ENCODE results near the gene PHTF2.

The PHTF2 gene

GRCh38 chr7:77799078-77799964 lies 748 bp downstream of the PHTF2 start:
- DNase-seq (ENCODE audit: low read depth): no peak

DNA sequence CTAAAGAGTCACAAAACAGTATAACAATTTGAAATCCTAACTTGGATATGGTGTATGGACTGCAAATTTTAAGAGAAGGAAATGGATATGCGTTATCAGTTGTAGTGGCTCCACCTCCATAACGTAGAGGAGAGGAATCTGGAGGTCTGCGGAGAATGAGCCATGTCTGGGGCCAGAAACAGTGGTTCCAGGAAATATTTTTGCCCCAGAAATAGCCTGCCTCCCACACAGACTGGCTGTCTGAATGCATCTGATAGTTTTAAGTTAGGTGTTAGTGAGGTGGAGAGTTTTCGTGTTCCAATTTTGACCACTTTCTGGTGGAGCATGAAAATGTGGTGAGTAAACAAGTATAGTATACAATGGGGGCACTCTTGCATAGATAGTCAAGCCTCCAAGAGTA lies 1.6 kb downstream of the PHTF2 start:
- no peak overlapping the region for H3K4me3 ChIP-seq (ENCODE audit: control insufficient read depth, low read depth, low read length)
- no peak for DNase-seq (ENCODE audit: low read depth)
- TF ChIP-seq, protein P1, sequence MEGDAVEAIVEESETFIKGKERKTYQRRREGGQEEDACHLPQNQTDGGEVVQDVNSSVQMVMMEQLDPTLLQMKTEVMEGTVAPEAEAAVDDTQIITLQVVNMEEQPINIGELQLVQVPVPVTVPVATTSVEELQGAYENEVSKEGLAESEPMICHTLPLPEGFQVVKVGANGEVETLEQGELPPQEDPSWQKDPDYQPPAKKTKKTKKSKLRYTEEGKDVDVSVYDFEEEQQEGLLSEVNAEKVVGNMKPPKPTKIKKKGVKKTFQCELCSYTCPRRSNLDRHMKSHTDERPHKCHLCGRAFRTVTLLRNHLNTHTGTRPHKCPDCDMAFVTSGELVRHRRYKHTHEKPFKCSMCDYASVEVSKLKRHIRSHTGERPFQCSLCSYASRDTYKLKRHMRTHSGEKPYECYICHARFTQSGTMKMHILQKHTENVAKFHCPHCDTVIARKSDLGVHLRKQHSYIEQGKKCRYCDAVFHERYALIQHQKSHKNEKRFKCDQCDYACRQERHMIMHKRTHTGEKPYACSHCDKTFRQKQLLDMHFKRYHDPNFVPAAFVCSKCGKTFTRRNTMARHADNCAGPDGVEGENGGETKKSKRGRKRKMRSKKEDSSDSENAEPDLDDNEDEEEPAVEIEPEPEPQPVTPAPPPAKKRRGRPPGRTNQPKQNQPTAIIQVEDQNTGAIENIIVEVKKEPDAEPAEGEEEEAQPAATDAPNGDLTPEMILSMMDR (IDR thresholded peaks at IDR 0.05; ENCODE audit: control insufficient read depth, insufficient read depth, low read depth, low read length, missing control alignments): no peak

More at GRCh38 chr7:77799078-77799964, 748 bp downstream of the PHTF2 start:
- TF ChIP-seq, protein P1 (IDR thresholded peaks at IDR 0.05; ENCODE audit: control insufficient read depth, insufficient read depth, low read depth, low read length, missing control alignments): no peak
- H3K4me3 ChIP-seq (ENCODE audit: control insufficient read depth, low read depth, low read length): peak overlapping the region; percentile 88

DNA sequence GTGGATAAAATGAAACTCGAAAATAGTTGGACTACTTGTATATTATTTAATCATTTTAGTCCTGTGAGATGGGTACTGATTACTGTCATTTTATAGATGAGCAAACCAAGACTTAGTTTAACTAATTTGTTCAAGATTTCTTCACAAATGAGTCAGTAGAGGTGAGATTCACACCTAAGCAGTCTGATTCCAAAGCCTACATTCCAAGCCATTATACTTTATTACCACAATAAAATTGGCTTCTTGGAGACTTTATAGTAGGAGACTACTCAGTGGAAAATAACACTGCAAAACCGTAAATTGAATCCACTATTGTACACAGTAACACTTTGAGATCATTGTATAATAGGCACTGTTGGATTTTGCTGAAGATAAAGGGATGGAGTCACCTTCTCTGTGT lies 2.2 kb downstream of the PHTF2 start:
- no peak overlapping the region for H3K4me3 ChIP-seq (ENCODE audit: control insufficient read depth, low read depth, low read length)
- TF ChIP-seq, protein P1 (IDR thresholded peaks at IDR 0.05; ENCODE audit: control insufficient read depth, insufficient read depth, low read depth, low read length, missing control alignments): no peak
- no peak for DNase-seq (ENCODE audit: low read depth)

DNA sequence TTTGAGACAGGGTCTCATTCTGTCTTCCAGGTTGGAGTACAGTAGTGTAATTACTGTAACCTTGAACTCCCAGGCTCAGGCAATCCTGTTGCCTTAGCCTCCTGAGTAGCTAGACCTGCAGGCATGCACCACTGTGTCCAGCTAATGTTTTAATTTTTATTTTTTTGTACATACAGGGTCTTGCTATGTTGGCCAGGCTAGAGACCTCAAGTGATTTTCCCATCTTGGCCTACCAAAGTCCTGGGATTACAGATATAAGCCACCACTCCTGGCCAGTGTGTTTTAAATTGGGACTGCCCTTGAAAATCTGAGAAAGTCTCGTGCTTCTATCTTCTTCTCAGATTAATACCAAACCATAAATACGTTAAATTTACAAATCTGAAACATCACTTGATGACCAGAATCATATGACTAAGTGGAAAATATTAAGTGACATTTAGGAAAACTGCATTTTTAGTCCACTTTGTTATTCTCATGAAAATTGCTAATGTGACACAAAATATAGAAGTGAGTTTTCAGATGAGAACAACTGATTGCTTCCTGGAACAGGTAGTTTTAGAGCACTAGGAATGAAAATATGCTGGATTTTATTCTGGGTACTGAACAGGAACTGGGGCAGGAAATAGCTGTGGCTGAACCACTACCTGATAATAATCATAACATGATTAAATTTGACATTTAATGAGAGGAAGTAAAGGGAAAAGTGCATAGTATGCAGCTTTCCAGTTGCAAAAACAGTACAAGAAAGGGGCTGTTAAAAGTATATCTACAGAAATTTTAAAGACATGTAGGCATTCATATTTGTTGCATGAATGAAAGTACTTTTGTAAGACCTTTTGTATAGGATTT lies 4.2 kb downstream of the PHTF2 start:
- H3K4me3 ChIP-seq (ENCODE audit: control insufficient read depth, low read depth, low read length): no peak overlapping the region
- TF ChIP-seq, protein P1 (IDR thresholded peaks at IDR 0.05; ENCODE audit: control insufficient read depth, insufficient read depth, low read depth, low read length, missing control alignments): no peak
- DNase-seq (ENCODE audit: low read depth): no peak

- DNase-seq (ENCODE audit: low read depth): no peak
- TF ChIP-seq, protein P1 (IDR thresholded peaks at IDR 0.05; ENCODE audit: control insufficient read depth, insufficient read depth, low read depth, low read length, missing control alignments): no peak
Observed at GRCh38 chr7:77806425-77806824, 7.9 kb downstream of the PHTF2 start.

DNA sequence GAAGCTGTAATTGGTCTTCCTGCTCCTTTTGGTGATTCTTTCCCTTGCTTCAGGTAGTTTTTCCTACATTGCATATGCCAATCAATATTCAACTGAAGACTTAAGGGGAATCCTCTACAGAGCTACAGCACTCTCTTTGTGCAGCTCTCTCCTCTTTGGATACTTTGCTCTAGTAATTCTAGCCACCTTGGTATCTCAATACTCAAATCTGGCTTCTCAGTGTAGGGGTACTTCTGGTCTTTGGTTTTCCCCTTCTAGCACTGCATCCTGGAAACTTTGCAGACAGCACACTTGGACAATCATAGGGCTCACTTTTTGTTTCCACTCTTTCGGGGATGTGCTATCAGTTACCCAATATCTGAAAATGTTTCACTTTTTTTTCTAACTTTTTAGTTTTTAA lies 9.9 kb downstream of the PHTF2 start:
- no peak overlapping the region for H3K4me3 ChIP-seq (ENCODE audit: control insufficient read depth, low read depth, low read length)
- TF ChIP-seq, protein P1 (IDR thresholded peaks at IDR 0.05; ENCODE audit: control insufficient read depth, insufficient read depth, low read depth, low read length, missing control alignments): no peak
- DNase-seq (ENCODE audit: low read depth): no peak

More at GRCh38 chr7:77806425-77806824, 7.9 kb downstream of the PHTF2 start:
- H3K4me3 ChIP-seq (ENCODE audit: control insufficient read depth, low read depth, low read length): no peak overlapping the region
